GM10266 (cell line): Measurements from ENCODE around the gene PFN3.

ENCODE experiments used
- DNase-seq: peaks from one replicate; pipeline ENCODE4 v3.0.0; 2012; ENCODE audit errors: extremely low spot score
- CTCF ChIP-seq: IDR thresholded peaks from 2 replicates; pipeline ENCODE4 v1.5.1; 2012; ENCODE audit warnings: mild to moderate bottlenecking, low read depth; ENCODE audit not compliant: control insufficient read depth, insufficient read depth; ENCODE audit errors: missing control alignments

The PFN3 gene

GRCh38 chr5:177372910-177373309, 27.6 kb downstream of the PFN3 start:
- no peak for DNase-seq
- TF ChIP-seq CTCF = no peak

- TF ChIP-seq CTCF = no peak
- DNase-seq = no peak
Measured at GRCh38 chr5:177372034-177372896, 28.2 kb downstream of the PFN3 start.

- no peak for TF ChIP-seq CTCF
Measured at GRCh38 chr5:177371120-177372033, 29.1 kb downstream of the PFN3 start.

GRCh38 chr5:177370488-177371119, 29.9 kb downstream of the PFN3 start:
- DNase-seq = peak; percentile 85
- peak; percentile 54 for TF ChIP-seq CTCF

More at GRCh38 chr5:177371120-177372033, 29.1 kb downstream of the PFN3 start:
- DNase-seq = no peak

- TF ChIP-seq CTCF = peak; percentile 9
- DNase-seq = no peak
Measured at GRCh38 chr5:177369645-177370440, 30.6 kb downstream of the PFN3 start.

GRCh38 chr5:177368869-177369644, 31.4 kb downstream of the PFN3 start:
- peak; percentile 72 for TF ChIP-seq CTCF
- peak; percentile 82 for DNase-seq
